ENCODE measurements around the gene NDC1.
"Not testable (repeated sequence)": the region's sequence is repeated elsewhere in the genome, so short reads cannot be mapped to it uniquely, and the experiment has no call there.

NDC1 gene

GRCh38 chr1:53825306-53825705, 12.8 kb downstream of the NDC1 start:
- DNase-seq: no peak

GRCh38 chr1:53822931-53823330, 15.2 kb downstream of the NDC1 start:
- DNase-seq: no peak

DNA sequence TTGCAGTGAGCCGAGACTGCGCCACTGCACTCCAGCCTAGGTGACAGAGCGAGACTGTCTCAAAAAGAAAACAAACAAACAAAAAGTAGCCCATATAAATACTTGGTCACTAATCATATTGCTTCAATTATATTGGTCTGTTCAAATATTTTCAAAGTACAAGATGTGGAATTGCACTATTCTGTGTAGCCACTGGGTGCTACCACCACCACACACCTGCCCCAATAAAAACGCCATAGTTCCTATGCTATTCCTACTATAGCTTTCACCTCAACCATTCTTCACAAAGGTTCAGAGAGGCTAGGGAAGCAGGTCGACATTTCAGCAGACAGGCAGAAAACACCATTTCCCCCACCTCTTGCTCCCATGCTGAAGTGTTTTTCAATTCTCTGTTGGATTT, 16.7 kb downstream of the NDC1 start:
- DNase-seq: no peak

GRCh38 chr1:53819387-53819786, 18.7 kb downstream of the NDC1 start:
- DNase-seq: no peak

DNA sequence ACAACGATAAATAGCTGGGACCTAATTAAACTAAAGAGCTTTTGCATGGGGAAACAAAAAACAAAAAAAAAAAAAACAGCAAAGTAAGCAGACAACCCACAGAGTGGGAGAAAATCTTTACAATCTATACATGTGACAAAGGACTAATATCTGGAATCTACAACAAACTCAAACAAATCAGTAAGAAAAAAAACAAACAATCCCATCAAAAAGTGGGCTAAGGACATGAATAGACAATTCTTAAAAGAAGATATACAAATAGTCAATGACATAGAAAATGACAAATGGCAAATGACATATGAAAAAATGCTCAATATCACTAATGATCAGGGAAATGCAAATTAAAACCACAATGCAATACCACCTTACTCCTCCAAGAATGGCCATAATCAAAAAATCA, 21.5 kb downstream of the NDC1 start:
- not testable (repeated sequence) for DNase-seq

- not testable (repeated sequence) for DNase-seq
These were observed 22.6 kb downstream of the NDC1 start for GRCh38 chr1:53815484-53815883.

- DNase-seq: peak; percentile 22
These were observed 26.7 kb downstream of the NDC1 start for GRCh38 chr1:53811414-53811851.

- DNase-seq: no peak
These were observed 27.6 kb downstream of the NDC1 start for GRCh38 chr1:53810497-53810896.

- no peak for DNase-seq
These were observed 28.1 kb downstream of the NDC1 start for GRCh38 chr1:53810007-53810406.

GRCh38 chr1:53807916-53808315, 30.2 kb downstream of the NDC1 start:
- peak; percentile 55 for DNase-seq

- peak; percentile 53 for DNase-seq
These were observed 33.1 kb downstream of the NDC1 start for GRCh38 chr1:53804791-53805505.

DNA sequence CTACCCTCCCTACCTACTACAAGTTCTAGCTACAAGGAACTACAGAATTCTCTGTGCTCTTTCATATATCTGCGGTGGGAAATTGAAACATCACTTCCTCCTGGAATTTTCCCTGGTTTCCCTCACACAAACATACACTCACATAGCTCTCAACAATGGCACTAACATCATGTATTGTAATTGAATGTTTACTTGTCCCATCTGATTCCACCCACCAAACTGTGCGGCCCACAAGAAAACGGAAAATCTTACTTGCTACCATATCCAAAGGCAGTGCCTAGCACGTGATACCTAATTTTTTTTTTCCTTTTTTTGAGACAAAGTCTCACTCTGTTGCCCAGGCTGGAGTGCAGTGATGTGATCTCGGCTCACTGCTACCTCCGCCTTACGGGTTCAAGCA, 33.9 kb downstream of the NDC1 start:
- no peak for DNase-seq

- no peak for DNase-seq
These were observed 37.5 kb downstream of the NDC1 start for GRCh38 chr1:53800621-53801020.

DNA sequence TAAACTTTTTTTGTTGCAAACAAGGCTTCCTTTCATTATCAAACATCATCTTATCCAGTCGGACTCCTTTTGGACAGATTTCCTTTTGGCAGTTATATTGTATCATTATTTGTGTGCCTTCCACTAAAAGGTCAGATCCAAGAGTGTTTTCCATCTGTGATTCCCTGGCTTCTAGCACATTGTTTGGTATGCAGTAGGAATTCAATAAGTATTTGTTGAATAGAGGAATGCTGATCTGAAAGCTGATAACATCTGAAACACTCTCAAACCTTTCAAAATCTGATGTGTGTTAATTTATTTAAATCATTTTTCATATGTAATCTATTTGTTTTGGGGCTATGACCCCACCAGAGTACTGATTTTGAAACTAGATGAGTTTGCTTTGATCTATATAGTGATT, 39.0 kb downstream of the NDC1 start:
- DNase-seq: peak; percentile 51

DNA sequence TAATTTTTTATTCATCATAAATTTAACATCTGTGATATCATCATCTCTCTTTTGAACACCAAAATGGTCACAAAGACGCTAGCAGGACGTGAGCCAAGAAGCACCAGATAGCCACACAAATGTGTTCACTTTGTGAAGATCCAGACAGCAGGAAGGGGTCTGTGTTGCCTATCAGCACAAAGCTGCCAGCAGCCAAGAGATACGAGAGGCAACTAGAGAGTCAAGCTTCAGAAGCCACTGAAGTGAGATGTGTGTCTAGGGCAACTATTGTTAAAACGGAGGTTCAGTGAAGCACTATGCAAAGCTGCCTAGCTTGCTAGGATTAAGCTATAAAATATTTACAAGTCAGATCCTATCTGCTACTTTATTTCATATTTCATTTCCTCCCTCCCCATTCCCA, 45.3 kb downstream of the NDC1 start:
- no peak for DNase-seq

- DNase-seq: no peak
These were observed 50.4 kb downstream of the NDC1 start for GRCh38 chr1:53787655-53788054.

- peak; percentile 23 for DNase-seq
These were observed 55.0 kb downstream of the NDC1 start for GRCh38 chr1:53783056-53783455.

DNA sequence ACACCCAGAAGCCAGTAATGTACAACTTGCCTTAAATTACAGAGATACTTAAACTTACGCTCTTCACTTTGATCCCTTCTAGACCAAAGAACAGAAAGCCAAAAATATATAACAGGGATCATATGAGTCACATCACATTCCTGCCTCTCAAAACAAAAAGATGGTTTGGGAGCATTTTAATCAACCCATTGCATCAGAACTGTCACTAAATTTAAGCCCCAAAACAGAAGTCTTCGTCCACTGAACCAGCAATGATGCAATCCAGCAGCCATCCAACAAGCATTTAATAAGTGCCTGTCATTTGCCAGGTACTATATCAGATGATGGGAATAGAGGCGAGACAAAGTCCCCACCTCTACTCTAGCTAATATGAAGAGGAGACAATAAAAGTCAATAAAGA, 56.4 kb downstream of the NDC1 start:
- DNase-seq: peak; percentile 58

- no peak for DNase-seq
These were observed 60.8 kb downstream of the NDC1 start for GRCh38 chr1:53777272-53777671.

DNA sequence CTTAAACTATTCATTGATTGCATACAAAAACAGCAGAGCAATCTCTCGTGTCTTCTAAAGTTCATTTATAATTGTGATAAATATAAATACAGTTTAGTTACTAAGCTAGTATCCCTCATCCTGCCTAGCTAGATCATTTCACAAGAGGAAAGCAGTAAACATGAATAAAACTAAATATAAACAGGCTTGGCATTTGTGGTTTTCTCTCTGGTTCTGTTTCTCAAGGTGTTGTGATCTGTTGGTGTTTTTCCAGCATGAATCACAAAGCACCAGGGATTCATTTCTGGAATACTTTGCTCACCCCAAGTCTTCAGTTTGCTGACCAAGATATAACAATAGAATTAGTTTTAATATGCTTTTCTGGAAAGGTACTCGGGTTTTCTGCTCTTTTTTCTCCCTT, 66.4 kb downstream of the NDC1 start:
- peak; percentile 62 for DNase-seq

GRCh38 chr1:53769780-53770179, 68.3 kb downstream of the NDC1 start:
- DNase-seq: no peak

DNA sequence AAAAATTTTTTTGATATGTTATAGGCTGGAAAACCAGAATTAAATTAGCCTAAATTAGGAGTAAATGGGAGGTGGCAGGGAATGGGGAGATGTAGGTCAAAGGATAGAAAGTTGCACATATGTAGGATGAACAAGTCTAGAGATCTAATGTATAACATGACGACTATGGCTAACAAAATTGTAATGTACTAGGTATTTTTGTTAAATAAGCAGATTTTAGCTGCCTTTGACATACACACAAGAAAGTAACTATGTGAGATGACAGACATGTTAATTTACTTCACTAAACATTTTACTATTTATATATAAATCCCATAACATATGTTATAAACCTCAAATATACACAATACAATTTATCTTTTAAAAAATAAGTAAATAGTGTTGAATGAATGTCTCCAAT, 68.9 kb downstream of the NDC1 start:
- DNase-seq: no peak

DNA sequence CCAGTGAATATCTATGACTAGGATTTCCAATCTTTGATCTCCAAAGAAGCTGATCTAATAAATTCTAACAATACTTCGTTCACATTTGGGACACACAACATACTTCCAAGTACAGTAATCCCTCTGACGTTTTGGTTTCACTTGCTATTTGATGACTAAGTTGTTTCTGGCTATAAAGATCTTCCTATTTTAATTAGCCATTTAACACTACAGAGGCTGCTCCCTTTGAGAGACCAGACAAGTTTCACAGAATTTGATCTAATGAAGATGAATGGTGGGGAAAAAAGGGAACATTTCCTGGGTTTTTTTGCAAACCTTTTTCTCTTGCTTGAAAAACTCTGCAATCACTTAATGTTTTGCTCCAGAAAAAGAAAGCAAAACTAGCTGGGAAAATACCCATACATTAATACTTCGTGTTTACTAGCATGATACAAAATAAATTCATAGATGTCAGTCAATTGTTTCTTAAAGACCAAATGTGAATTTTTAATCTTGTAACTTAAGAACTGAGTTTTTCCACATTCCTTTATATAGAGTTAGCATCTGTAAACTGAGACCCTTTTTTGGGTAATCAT, 71.2 kb downstream of the NDC1 start:
- peak; percentile 66 for DNase-seq

DNA sequence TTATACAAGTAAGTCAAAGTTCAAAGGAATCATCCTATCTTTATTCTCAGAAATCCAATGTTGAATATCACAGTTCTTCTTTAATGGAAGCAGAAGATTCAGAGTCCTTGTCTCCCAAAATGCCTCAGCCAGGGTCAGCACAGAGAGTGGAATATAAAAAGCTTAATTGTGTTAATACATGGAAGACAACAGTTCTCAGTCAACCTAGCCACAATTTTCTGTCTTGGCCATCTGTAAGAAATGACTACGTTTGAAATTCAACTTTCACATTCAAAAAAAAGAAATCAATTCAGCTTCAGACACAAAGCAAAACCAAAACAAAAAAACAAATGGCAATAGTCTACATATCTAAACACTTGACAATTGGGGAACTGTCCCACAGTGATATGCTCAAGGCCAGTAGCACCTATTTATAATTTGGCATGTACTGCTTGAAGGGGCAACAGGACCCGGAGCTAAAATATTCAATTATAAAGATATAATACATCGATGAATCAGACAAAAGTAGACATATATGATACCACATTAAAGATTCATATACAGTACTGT, 71.8 kb downstream of the NDC1 start:
- DNase-seq: no peak

DNA sequence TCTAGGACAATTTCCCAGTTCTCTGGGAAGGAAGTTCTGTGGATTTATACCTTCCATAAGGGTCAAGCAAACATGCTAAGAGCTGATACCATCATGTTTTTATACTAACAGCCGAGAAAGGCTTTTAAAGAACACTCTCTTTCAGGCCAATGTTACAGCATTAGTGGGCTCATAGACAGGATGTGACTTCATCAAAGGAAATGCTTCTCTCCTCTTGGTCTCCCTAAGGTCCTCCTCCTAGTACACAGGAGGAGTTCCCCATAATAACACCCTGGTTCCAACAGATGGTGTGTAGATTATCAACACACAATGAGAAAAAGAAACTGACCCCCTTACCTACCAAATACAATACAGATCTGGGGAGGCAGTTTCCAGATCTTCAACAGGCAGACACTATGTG, 72.4 kb downstream of the NDC1 start:
- DNase-seq: peak; percentile 74
